GM23338 (cell line): ENCODE measurements around the gene PANK4.

Source experiments
- CREB1 ChIP-seq: fragments of 250-450 bp; sonication (Bioruptor Pico); IDR thresholded peaks from 2 replicates; pipeline ENCODE4 v1.5.0; 2020; ENCODE audit warnings: low read depth, mild to moderate bottlenecking, moderate library complexity
- EZH2 ChIP-seq: fragments of 200-600 bp; sonication (generic); IDR thresholded peaks from one replicate; pipeline ENCODE4 v1.8.0; 2017; ENCODE audit warnings: antibody characterized with exemption, mild to moderate bottlenecking, low read depth; ENCODE audit not compliant: unreplicated experiment
- EZH2phosphoT487 ChIP-seq: fragments of 200-600 bp; sonication (generic); IDR thresholded peaks from one replicate; pipeline ENCODE4 v1.8.1; 2018; ENCODE audit warnings: antibody characterized with exemption; ENCODE audit not compliant: unreplicated experiment
- JUNB ChIP-seq: IDR thresholded peaks from one replicate; pipeline ENCODE4 v1.6.1; 2016; ENCODE audit warnings: antibody characterized with exemption; ENCODE audit not compliant: unreplicated experiment
- NANOG ChIP-seq: IDR thresholded peaks from 2 replicates; pipeline ENCODE4 v1.6.1; 2016; ENCODE audit warnings: antibody characterized with exemption, borderline replicate concordance
- POLR2AphosphoS5 ChIP-seq: IDR thresholded peaks from 2 replicates; pipeline ENCODE4 v1.6.1; 2016; ENCODE audit warnings: antibody characterized with exemption, low read depth
- STAT1 ChIP-seq: IDR thresholded peaks from one replicate; pipeline ENCODE4 v1.6.1; 2016; ENCODE audit warnings: antibody characterized with exemption; ENCODE audit not compliant: unreplicated experiment
- ZNF114 ChIP-seq: fragments of 250-450 bp; sonication (Bioruptor Pico); IDR thresholded peaks from 2 replicates; pipeline ENCODE4 v1.5.0; 2020; ENCODE audit warnings: mild to moderate bottlenecking, moderate library complexity
- ZNF331 ChIP-seq: fragments of 250-450 bp; sonication (Bioruptor Pico); IDR thresholded peaks from 2 replicates; pipeline ENCODE4 v1.5.0; 2020; ENCODE audit warnings: low read depth, mild to moderate bottlenecking, moderate library complexity
- TF ChIP-seq, protein P1 (sequence below), 2 experiments: fragments of 200-600 bp in 1 of 2; sonication (generic) in 1 of 2; conservative IDR thresholded peaks; 2 replicates each; pipeline versions ENCODE4 v1.5.1 to v1.6.1; 2016 to 2017; ENCODE audit warnings: antibody characterized with exemption in 2 of 2, low read depth in 2 of 2, mild to moderate bottlenecking in 2 of 2, moderate library complexity in 1 of 2
- TF ChIP-seq, protein P2 (sequence below): IDR thresholded peaks from 2 replicates; pipeline ENCODE4 v1.6.1; 2016; ENCODE audit warnings: antibody characterized with exemption
- TF ChIP-seq, protein P3 (sequence below): IDR thresholded peaks from one replicate; pipeline ENCODE4 v1.6.1; 2018; ENCODE audit warnings: antibody characterized with exemption; ENCODE audit not compliant: unreplicated experiment

DNA sequence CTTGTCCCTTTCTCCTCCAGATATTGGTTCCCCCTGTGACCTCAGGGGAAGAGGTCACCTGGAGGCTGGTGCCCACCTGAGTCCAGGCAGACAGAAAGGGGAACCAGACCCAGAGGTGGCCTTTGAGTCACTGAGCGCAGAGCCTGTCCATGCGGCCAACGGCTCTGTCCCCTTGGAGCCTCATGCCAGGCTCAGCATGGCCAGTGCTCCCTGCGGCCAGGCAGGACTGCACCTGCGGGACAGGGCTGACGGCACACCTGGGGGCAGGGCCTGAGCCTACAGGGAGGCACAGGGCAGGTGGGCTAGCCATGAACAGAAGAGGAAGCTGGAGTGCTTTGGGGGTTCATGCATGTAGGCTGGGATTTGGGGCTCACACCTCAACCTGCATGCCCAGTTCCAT lies 32.5 kb upstream of the PANK4 start:
- TF ChIP-seq EZH2 (no peak), POLR2AphosphoS5 (no peak), CREB1 (CRISPR knock-in tag) (no peak), EZH2phosphoT487 (no peak), STAT1 (no peak), JUNB (no peak), NANOG (no peak), ZNF331 (no peak), ZNF114 (CRISPR knock-in tag) (no peak)
- TF ChIP-seq, protein P1, sequence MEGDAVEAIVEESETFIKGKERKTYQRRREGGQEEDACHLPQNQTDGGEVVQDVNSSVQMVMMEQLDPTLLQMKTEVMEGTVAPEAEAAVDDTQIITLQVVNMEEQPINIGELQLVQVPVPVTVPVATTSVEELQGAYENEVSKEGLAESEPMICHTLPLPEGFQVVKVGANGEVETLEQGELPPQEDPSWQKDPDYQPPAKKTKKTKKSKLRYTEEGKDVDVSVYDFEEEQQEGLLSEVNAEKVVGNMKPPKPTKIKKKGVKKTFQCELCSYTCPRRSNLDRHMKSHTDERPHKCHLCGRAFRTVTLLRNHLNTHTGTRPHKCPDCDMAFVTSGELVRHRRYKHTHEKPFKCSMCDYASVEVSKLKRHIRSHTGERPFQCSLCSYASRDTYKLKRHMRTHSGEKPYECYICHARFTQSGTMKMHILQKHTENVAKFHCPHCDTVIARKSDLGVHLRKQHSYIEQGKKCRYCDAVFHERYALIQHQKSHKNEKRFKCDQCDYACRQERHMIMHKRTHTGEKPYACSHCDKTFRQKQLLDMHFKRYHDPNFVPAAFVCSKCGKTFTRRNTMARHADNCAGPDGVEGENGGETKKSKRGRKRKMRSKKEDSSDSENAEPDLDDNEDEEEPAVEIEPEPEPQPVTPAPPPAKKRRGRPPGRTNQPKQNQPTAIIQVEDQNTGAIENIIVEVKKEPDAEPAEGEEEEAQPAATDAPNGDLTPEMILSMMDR (conservative IDR thresholded peaks at IDR 0.05; ENCODE audit: low read depth in 2 of 2), result no peak
- TF ChIP-seq, protein P2, sequence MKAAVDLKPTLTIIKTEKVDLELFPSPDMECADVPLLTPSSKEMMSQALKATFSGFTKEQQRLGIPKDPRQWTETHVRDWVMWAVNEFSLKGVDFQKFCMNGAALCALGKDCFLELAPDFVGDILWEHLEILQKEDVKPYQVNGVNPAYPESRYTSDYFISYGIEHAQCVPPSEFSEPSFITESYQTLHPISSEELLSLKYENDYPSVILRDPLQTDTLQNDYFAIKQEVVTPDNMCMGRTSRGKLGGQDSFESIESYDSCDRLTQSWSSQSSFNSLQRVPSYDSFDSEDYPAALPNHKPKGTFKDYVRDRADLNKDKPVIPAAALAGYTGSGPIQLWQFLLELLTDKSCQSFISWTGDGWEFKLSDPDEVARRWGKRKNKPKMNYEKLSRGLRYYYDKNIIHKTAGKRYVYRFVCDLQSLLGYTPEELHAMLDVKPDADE, result no peak
- TF ChIP-seq, protein P3, sequence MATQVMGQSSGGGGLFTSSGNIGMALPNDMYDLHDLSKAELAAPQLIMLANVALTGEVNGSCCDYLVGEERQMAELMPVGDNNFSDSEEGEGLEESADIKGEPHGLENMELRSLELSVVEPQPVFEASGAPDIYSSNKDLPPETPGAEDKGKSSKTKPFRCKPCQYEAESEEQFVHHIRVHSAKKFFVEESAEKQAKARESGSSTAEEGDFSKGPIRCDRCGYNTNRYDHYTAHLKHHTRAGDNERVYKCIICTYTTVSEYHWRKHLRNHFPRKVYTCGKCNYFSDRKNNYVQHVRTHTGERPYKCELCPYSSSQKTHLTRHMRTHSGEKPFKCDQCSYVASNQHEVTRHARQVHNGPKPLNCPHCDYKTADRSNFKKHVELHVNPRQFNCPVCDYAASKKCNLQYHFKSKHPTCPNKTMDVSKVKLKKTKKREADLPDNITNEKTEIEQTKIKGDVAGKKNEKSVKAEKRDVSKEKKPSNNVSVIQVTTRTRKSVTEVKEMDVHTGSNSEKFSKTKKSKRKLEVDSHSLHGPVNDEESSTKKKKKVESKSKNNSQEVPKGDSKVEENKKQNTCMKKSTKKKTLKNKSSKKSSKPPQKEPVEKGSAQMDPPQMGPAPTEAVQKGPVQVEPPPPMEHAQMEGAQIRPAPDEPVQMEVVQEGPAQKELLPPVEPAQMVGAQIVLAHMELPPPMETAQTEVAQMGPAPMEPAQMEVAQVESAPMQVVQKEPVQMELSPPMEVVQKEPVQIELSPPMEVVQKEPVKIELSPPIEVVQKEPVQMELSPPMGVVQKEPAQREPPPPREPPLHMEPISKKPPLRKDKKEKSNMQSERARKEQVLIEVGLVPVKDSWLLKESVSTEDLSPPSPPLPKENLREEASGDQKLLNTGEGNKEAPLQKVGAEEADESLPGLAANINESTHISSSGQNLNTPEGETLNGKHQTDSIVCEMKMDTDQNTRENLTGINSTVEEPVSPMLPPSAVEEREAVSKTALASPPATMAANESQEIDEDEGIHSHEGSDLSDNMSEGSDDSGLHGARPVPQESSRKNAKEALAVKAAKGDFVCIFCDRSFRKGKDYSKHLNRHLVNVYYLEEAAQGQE, result no peak
